H1 (cell line): Measurements from ENCODE around the gene ARAP2.

Source experiments
- CHD2 ChIP-seq: IDR thresholded peaks from 2 replicates; pipeline ENCODE4 v1.6.1; 2012; ENCODE audit warnings: low read length, improper control_type of control experiment
- POLR2A ChIP-seq, 2 experiments: IDR thresholded peaks; 1 replicate in 1 of 2; 2 replicates in 1 of 2; pipeline ENCODE4 v1.6.1; 2011; ENCODE audit warnings: low read depth in 2 of 2, low read length in 2 of 2, mild to moderate bottlenecking in 2 of 2; ENCODE audit errors: control extremely low read depth in 1 of 2
- RXRA ChIP-seq: IDR thresholded peaks from 2 replicates; pipeline ENCODE4 v1.6.1; 2011; ENCODE audit warnings: low read depth, mild to moderate bottlenecking, low read length, moderate library complexity; ENCODE audit not compliant: insufficient read depth
- YY1 ChIP-seq: IDR thresholded peaks from 2 replicates; pipeline ENCODE4 v1.6.1; 2011; ENCODE audit warnings: low read depth, mild to moderate bottlenecking, low read length
- TF ChIP-seq, protein P1 (sequence below): IDR thresholded peaks from 2 replicates; pipeline ENCODE4 v1.6.1; 2011; ENCODE audit warnings: low read depth, mild to moderate bottlenecking, low read length; ENCODE audit not compliant: insufficient read depth

DNA sequence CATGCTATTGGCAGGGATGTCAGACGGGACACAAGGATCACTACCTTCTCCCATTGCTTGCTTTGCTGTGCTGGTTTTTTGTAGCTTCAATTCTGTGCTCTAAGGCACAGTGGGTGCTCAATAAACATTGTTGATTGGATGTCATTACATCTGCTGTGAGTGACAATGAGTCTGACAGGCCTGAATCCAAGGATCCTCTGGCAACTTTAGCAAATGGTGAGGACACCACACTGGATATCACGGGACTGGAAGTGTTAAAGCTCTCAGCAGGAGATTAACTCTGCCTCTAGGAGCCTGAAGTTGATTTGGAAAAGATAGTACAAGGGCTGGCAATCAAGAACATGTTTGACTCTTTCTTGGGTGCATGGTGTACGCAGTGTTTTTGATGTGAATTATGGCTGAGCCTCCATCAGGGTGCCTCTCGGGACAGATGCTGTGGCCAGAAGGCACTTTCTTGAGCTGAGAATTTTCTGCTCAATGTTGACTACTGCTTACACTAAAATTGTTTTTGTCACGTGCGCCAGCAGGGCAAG, 217.9 kb downstream of the ARAP2 start:
- TF ChIP-seq CHD2 (no peak), YY1 (no peak), RXRA (no peak), POLR2A (IDR thresholded peaks at IDR 0.05; ENCODE audit: control extremely low read depth in 1 of 2, low read depth in 2 of 2, low read length in 2 of 2) (no peak)
- TF ChIP-seq, protein P1, sequence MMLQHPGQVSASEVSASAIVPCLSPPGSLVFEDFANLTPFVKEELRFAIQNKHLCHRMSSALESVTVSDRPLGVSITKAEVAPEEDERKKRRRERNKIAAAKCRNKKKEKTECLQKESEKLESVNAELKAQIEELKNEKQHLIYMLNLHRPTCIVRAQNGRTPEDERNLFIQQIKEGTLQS, result no peak
